DMS 273 (cell line): ENCODE results near the gene YWHAB.
A peak's percentile ranks its signal among the peaks of the same experiment; 100 is the strongest.
"Not testable (repeated sequence)": the region's sequence is repeated elsewhere in the genome, so short reads cannot be mapped to it uniquely, and the experiment has no call there.

Experiments
- DNase-seq: peaks from one replicate; lab custom pipeline; 2025; ENCODE audit not compliant: unreplicated experiment; lab: John Stamatoyannopoulos, UW

Gene YWHAB

DNA sequence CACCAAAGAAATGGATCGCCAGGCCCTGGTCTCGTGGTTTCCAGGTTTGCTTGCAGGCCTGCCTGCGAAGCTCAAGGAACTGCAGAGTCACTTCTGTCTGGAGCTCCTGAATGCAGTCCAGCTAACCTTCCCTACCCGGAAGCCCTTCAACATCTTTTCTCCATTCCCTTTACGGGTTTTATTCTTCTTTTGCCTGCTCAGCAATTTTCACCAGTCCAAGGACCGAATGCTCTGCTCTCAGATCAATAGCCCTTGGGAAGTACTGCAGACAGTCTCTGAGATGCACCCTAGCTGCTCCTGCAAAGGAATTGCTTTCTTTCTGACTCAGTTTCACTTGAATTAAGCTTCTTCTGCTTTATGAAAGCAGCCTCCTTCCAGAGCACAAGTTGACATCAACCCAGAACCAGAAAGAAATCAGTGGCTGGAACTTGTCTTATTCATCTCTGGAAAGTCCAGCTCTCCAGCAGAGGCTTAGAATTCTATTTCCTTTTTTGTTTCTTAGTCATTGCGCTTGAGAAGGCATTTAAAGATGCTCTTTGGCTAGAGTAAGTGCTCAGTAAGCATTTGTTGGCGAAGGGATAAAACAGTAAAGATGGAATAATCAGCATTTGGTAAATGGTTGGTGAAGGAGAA lies 18.7 kb upstream of the YWHAB start:
- no peak for DNase-seq

DNA sequence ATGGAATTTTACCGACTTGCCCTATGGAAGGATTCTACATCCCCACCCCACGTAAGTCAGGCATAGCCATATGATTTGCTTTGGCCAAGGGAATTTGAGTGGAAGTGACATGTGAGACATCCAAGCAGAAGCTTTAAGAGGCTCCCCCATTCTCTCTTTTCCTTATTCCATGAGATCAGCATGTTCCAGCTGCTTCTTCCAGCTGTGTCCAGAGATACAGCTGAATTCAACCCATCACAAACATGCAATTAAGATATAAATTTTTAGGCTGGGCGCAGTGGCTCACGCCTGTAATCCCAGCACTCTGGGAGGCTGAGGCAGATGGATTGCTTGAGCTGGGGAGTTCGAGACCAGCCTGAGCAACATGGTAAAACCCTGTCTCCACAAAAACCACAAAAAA lies 16.0 kb upstream of the YWHAB start:
- no peak for DNase-seq

GRCh38 chr20:44882360-44882759 lies 3.1 kb upstream of the YWHAB start:
- not testable (repeated sequence) for DNase-seq

GRCh38 chr20:44883214-44883902 lies 2.1 kb upstream of the YWHAB start:
- DNase-seq, result no peak

DNA sequence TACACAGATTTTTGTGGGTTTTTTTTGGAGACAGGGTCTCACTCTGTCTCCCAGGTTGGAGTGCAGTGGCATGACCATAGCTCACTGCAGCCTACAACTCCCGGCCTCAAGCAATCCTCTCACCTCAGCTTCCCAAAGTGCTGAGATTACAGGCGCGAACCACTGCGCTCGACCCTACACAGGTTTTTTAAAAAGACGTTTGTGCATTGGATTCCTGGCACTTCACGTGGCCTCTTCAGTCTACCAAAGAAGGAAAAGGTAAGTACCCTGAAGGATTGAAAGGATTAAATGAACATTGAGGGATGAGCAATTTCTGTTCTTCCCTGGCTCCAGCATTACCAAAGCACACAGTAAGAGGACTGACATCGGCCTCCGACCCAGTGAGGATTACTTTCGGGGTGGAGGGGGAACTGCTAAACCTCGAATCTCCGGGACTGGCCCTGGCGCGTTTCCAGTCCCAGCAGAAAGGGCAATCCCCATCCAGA lies 556 bp upstream of the YWHAB start:
- no peak for DNase-seq

DNA sequence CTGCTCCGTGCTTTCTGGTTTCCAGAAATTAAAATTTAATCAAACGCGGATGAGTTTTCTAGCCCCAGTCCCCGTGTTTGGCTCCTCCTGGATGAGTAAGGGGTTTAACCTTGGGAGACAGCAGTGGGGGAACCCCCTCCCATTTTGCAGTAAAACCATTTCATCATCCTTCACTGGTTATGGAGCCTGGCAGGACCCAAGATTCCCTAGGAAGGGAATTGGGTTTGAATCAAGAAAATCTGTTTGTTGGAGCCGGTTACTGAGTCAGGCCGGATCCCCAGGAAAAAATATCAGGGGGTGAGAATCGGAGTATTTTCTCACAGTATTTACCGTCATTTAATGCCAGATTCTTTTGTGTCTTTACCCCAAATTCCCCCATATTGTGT lies 754 bp downstream of the YWHAB start:
- peak; percentile 46 for DNase-seq

GRCh38 chr20:44886828-44887227 lies 1.3 kb downstream of the YWHAB start:
- DNase-seq, result no peak

DNA sequence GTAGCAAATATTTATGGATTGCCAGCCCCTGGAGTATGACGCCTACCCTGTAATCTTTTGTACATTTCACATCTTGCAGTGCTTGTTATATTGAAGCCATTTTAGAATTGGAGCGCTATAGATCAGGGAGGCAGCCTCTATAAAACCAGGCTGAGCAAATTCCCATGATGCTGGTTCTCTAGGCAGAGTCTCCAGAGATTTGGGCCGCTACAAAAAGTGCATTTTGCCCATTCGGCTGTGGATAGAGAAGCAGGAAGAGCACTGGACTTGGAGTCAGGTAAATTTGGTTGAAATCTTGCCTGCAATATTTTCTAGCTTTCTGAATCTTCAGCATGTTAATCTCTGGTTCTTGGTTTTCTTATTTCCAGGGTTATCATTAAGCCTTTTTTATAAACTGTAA lies 2.0 kb downstream of the YWHAB start:
- no peak for DNase-seq

DNA sequence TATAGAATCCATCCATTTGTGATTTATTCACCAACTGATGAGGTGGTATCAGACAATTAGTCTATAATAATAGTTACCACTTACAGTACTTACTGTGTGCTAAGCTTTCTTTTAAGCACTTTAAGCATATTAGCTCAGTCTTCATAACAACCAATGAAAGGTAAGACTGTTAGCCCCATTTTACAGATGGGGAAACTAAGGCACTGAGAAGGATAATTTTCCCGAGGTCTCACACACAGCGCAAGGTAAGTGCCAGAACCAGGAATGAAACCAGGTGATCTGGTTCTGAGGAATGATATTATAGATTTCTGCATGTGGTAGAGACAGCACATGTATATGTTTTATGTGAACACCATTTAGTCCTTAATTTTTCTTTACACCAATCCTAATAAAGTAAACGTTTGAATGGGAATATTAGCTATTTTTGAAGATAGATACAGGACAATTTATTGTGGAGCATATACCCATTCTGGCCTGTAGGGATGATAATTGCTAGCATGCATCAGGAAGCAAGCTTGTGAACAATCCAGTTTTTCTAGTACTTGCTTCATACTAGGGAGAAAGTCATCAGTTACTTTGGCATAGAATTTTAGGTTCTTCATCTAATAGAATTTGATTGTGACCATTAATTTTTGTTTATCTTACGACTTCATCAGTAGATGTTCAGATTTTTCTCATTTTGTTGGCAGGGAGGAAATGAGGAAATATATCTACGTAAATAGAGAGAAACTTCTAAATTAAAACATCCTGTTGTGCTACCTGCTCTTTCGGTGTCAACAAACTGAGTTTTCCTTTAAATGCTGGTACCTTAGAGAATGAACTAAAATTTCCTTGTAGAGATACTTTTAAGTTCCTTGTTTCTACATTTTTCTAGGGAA lies 3.0 kb downstream of the YWHAB start:
- peak; percentile 16 for DNase-seq

DNA sequence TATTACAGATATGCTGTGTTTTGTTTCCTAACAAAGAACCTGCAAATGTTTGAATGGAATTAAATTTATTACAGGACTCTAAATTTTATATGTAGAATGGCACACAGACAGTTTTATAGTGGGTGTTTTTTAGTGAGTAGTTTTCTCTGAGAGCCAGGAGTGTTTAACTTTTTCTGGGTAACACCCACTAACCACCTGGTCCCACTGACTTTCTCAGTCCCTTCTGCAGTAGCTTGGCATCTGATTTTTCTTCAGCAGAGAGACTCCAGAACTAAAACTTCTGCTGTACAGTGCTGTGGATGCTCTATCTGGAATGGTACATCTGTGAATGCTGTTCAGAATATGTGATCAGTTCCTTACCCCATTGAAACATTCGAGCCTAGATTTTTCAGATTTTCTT lies 6.3 kb downstream of the YWHAB start:
- DNase-seq, result no peak

DNA sequence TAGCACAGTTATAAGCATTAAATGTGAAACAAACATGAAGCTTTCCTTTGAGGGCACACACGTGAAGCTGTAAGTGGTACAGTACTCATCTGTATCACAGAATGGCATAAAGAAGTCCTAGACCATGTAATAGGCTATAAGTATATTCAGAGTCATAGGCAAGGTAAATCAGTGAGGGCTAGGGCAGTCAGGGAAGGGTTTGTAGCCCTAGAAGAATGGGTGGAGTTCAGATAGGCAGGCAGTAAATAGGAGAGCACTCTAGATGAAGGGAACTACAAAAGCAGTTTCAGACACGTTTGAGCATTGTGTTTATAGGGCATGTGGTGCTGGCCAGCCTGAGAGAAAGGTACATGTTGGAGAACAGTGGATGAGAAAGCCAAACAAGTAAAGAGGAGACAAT lies 9.5 kb downstream of the YWHAB start:
- DNase-seq, result no peak

- no peak for DNase-seq
Measured at GRCh38 chr20:44896583-44896982, 11.1 kb downstream of the YWHAB start.

DNA sequence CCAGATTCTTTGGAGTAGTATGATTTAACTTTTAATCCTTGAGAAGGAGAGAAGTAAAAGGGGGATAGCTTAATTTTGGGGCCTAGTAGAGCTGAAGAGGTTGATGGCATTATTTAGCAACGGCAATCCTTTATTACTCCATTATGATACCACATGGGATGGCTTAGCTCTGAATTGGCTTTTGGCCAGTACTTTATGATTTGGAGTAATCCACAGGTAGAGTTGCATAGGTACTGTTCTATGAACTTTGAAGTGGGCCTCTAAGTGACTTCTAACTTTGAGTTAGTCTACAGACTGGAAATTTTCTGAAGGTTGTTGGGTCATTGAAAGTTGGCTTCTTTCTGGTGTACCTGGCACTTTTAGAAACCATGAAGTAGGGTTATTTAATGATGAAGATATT lies 11.6 kb downstream of the YWHAB start:
- DNase-seq, result no peak

- no peak for DNase-seq
Measured at GRCh38 chr20:44900231-44900854, 14.8 kb downstream of the YWHAB start.

GRCh38 chr20:44901974-44902373 lies 16.5 kb downstream of the YWHAB start:
- DNase-seq, result no peak

- DNase-seq, result no peak
Measured at GRCh38 chr20:44904377-44904776, 18.9 kb downstream of the YWHAB start.

DNA sequence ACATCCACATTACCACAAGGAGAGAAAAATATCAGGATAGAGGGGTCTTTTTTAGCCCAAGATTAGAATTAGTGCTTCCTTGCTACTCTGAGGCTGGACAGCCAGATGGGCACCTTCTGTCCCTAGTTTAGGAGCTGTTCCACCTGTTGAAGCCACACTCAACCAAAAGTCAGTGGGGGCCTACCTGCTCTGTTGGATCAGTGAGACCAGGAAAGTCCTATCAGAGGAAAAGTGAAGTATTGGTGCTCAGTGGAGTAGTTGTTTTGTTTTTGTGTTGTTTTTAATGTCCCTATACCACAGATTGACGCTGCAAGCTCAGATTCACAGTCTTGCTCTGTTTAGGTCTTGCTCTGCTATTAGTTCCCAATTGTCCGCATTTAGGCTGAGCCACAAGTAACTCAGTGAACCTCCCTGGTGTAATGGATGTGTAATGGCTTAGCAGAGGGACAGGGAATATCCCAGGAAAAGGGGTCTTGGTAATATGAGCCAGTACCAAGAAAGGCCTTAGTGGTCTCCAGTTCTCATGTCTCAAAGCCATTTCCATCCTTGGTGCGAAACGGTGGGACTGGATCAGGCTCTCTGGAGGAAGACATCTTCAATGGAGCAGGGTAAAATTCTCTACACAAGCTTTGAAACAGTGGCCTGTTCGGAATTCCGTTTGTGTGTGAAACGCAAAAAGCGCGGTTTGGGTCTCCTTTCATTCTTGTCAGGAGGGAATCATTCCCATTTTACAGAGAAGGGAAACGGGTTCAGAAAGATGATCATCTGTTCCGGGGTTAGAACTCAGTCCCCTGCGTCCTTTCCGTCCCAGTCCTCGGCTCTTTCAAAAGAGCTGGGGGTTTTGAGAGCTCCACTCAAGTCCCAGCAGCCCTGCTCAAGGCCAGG lies 23.7 kb downstream of the YWHAB start:
- peak; percentile 55 for DNase-seq

DNA sequence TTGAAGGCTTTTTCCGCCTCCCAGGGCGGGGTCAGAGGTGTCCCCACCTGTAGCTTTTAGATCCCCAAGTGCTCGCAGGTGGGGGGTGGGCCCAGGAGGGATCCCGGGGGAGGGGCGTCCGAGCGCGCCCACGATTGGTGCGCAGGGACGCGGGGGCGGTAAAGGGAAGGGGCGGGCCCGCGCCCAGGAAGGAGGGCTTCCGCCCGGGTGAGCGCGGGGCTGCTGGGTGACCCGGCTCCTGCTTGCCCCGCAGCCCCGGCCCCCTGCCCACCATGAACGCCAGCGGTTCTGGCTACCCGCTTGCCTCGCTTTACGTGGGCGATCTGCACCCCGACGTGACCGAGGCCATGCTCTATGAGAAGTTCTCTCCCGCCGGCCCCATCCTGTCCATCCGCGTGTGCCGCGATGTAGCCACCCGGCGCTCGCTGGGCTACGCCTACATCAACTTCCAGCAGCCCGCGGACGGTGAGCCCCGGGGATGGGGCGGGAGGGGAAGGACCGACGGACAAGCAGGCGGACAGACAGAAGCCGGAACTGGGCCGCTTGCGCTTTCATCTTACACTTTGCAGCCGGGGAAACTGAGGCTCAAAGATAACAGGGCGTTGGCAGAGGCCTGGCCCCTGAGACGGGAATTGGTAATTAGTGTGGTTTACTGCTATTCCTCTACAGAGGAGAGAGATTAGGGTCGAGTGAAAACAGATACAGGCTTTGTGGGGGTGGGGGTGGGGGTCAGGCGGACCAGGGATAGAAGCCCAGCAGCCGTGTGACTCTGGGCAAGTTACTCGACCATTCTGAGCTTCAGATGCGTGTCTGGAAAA lies 24.6 kb downstream of the YWHAB start, which contains the start of gene PABPC1L:
Gene PABPC1L, plus strand, starts transcription at position 189 of the 818 bp plus-strand sequence. Its CDS starts 84 bp downstream, at position 273.
- peak; percentile 88 for DNase-seq

DNA sequence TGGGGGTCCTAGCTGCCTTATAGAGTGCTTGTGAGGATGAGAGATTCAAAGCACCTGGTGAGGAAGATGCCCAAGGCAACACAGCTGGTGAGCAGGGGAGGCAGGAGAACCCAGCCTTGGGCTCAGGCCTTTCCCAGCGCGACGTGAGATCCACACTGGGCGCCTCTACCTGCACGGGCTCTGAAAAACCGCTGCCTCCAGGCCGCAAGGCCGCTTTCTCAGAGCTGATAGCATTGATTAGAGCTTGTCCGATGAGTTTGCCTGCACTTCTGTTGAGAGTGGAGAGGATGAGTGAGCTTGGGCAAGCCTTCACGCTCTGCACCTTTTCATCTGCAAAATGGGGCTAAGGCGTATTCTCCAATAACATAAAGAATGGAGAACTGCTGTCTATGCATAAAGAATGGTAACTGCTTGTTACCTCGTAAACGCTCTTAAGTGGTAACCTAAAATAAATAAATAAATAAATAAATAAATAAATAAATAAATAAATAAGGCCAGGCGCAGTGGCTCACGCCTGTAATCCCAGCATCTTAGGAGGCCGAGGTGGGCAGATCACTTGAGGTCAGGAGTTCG lies 25.3 kb downstream of the YWHAB start:
- no peak for DNase-seq
